ENCODE measurements around the gene DNAJC4. TPM values are rescaled to one million over a fixed set of nuclear protein-coding genes. Genes with fewer than 3 reads are reported as not detected.
A peak's percentile ranks its signal among the peaks of the same experiment; 100 is the strongest.

The DNAJC4 gene
- total and polyA plus RNA-seq, 9 of the 15 experiments (the other 6 are each of a cell fraction or from before 2014, with no cell fraction given): 4.0 to 32.6 (median 19.9) TPM

- TF ChIP-seq, protein P1, sequence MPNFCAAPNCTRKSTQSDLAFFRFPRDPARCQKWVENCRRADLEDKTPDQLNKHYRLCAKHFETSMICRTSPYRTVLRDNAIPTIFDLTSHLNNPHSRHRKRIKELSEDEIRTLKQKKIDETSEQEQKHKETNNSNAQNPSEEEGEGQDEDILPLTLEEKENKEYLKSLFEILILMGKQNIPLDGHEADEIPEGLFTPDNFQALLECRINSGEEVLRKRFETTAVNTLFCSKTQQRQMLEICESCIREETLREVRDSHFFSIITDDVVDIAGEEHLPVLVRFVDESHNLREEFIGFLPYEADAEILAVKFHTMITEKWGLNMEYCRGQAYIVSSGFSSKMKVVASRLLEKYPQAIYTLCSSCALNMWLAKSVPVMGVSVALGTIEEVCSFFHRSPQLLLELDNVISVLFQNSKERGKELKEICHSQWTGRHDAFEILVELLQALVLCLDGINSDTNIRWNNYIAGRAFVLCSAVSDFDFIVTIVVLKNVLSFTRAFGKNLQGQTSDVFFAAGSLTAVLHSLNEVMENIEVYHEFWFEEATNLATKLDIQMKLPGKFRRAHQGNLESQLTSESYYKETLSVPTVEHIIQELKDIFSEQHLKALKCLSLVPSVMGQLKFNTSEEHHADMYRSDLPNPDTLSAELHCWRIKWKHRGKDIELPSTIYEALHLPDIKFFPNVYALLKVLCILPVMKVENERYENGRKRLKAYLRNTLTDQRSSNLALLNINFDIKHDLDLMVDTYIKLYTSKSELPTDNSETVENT (CRISPR knock-in tag; IDR thresholded peaks at IDR 0.05): no peak
- TF ChIP-seq NFE2L1 (tag; IDR thresholded peaks at IDR 0.05; ENCODE audit: borderline replicate concordance, low read depth) (no peak), PHB2 (IDR thresholded peaks at IDR 0.05; ENCODE audit: low read depth) (no peak), HDAC8 (tag; IDR thresholded peaks at IDR 0.05) (no peak), NR2C2 (CRISPR knock-in tag; IDR thresholded peaks at IDR 0.05) (no peak), NR2C2 (tag; IDR thresholded peaks at IDR 0.05) (no peak), SMARCA5 (IDR thresholded peaks at IDR 0.05) (peak; percentile 92), TBL1XR1 (IDR thresholded peaks at IDR 0.05; ENCODE audit: low read length in 2 of 2) (no peak), ZC3H11A (IDR thresholded peaks at IDR 0.05; ENCODE audit: low read depth, low read length) (no peak), POLR2A (conservative IDR thresholded peaks at IDR 0.05) (peak; percentile 52), EHMT2 (IDR thresholded peaks at IDR 0.05) (no peak), ZNF224 (CRISPR knock-in tag; IDR thresholded peaks at IDR 0.05) (no peak), DPF2 (IDR thresholded peaks at IDR 0.05) (peak; percentile 50; the same call in 1 of the 2 replicates), PYGO2 (tag; IDR thresholded peaks at IDR 0.05) (no peak), GABPB2 (CRISPR knock-in tag; conservative IDR thresholded peaks at IDR 0.05) (no peak), TGIF2 (CRISPR knock-in tag; IDR thresholded peaks at IDR 0.05) (no peak), GTF2F1 (IDR thresholded peaks at IDR 0.05; ENCODE audit: low read depth, low read length) (no peak), ZNF3 (CRISPR knock-in tag; IDR thresholded peaks at IDR 0.05) (0 out of 2 replicates have a peak, but pooled peaks have one; percentile 16), SIX5 (IDR thresholded peaks at IDR 0.05; ENCODE audit: borderline replicate concordance in 1 of 2, insufficient read depth in 1 of 2, low read depth in 1 of 2, low read length in 2 of 2) (no peak), CREM (IDR thresholded peaks at IDR 0.05; ENCODE audit: low read depth) (peak; percentile 71), RFX1 (IDR thresholded peaks at IDR 0.05) (no peak), ZFX (CRISPR knock-in tag; IDR thresholded peaks at IDR 0.05) (no peak), IRF1 (CRISPR knock-in tag; IDR thresholded peaks at IDR 0.05; ENCODE audit: borderline replicate concordance) (no peak), MECOM (CRISPR knock-in tag; IDR thresholded peaks at IDR 0.05) (no peak)
- TF ChIP-seq, protein P2, sequence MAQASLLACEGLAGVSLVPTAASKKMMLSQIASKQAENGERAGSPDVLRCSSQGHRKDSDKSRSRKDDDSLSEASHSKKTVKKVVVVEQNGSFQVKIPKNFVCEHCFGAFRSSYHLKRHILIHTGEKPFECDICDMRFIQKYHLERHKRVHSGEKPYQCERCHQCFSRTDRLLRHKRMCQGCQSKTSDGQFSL (CRISPR knock-in tag; IDR thresholded peaks at IDR 0.05): peak; percentile 31; the same call in 1 of the 2 replicates
- TF ChIP-seq, protein P2 (tag; IDR thresholded peaks at IDR 0.05): peak in 1 of 2 experiments; percentile 68; a peak in 1 of 4 replicates
- TF ChIP-seq, protein P3, sequence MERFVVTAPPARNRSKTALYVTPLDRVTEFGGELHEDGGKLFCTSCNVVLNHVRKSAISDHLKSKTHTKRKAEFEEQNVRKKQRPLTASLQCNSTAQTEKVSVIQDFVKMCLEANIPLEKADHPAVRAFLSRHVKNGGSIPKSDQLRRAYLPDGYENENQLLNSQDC (CRISPR knock-in tag; IDR thresholded peaks at IDR 0.05): no peak
Observed at GRCh38 chr11:64268893-64269539, 38.7 kb downstream of the DNAJC4 start (continued).
